ENCODE data around the gene ZDHHC4.

DNA sequence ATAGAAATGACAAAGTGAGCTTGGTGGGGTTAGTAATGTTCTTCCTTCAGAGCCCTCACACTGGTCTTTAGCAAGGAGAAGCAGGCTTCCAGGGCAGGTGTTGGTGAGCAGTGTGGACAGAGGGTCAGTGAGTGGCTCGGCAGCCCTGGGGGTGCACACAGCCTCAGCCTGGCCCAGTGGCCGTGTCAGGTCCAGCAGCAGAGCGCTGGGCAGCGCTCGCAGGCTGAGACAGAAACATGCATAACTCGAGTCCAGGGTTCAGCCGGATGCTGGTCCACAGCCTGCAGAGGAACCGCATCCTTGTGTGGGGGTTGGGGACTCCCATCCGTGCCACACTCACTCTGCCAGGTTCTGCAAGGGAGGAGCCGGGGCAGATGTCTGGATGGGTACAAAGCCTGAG is 27.2 kb downstream of the ZDHHC4 start:
- TF ChIP-seq, protein P1, sequence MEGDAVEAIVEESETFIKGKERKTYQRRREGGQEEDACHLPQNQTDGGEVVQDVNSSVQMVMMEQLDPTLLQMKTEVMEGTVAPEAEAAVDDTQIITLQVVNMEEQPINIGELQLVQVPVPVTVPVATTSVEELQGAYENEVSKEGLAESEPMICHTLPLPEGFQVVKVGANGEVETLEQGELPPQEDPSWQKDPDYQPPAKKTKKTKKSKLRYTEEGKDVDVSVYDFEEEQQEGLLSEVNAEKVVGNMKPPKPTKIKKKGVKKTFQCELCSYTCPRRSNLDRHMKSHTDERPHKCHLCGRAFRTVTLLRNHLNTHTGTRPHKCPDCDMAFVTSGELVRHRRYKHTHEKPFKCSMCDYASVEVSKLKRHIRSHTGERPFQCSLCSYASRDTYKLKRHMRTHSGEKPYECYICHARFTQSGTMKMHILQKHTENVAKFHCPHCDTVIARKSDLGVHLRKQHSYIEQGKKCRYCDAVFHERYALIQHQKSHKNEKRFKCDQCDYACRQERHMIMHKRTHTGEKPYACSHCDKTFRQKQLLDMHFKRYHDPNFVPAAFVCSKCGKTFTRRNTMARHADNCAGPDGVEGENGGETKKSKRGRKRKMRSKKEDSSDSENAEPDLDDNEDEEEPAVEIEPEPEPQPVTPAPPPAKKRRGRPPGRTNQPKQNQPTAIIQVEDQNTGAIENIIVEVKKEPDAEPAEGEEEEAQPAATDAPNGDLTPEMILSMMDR (IDR thresholded peaks at IDR 0.05), result no peak
- no peak for TF ChIP-seq POLR2A (IDR thresholded peaks at IDR 0.05)
